Vagina (tissue), 2 donors: ENCODE results near the gene CCSER1.

Source experiments
- POLR2A ChIP-seq, 2 donors: fragments of 450-650 bp; IDR thresholded peaks; one replicate each; pipeline ENCODE4 v1.6.1; 2017; ENCODE audit warnings: antibody characterized with exemption in 2 of 2, mild to moderate bottlenecking in 2 of 2, moderate library complexity in 2 of 2
- TF ChIP-seq, protein P1 (sequence below), 3 experiments: fragments of 450-650 bp in 2 of 3; fragments of 200-600 bp in 1 of 3; sonication (generic) in 1 of 3; IDR thresholded peaks; one replicate each; pipeline ENCODE4 v1.5.1; 2017 to 2019; ENCODE audit warnings: antibody characterized with exemption in 3 of 3, mild to moderate bottlenecking in 2 of 3, moderate library complexity in 2 of 3

DNA sequence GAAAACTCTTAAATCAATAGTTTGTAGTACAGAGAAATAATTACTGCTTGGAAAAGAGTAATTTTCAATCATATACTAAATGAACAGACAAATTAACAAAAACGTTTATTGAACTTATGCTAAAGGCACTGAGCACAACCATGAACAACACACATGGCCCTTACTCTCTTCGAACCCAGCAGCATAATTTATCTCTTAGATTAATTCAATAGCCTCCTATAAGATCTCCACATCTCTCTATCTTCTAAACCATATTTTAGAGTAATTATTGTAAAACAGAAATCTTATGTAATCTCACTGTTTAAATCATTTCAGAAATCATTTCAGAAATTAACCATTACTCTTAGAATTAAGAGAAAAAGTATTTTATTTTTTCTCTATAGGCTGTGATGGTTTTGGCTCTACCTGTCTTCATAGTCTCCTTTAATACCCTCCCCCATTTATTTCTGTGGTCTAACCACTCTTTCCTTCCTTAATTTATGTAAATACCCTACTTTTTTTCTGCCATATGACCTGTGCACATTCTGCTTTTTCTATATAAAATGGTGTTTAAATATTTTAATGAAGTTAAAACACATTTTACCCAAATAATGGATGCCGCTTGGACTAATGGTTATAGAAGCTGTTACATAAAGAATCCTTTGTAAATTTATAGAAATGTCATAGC is 218.5 kb downstream of the CCSER1 start:
- TF ChIP-seq, protein P1, sequence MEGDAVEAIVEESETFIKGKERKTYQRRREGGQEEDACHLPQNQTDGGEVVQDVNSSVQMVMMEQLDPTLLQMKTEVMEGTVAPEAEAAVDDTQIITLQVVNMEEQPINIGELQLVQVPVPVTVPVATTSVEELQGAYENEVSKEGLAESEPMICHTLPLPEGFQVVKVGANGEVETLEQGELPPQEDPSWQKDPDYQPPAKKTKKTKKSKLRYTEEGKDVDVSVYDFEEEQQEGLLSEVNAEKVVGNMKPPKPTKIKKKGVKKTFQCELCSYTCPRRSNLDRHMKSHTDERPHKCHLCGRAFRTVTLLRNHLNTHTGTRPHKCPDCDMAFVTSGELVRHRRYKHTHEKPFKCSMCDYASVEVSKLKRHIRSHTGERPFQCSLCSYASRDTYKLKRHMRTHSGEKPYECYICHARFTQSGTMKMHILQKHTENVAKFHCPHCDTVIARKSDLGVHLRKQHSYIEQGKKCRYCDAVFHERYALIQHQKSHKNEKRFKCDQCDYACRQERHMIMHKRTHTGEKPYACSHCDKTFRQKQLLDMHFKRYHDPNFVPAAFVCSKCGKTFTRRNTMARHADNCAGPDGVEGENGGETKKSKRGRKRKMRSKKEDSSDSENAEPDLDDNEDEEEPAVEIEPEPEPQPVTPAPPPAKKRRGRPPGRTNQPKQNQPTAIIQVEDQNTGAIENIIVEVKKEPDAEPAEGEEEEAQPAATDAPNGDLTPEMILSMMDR (IDR thresholded peaks at IDR 0.05), result no peak
- no peak for TF ChIP-seq POLR2A (IDR thresholded peaks at IDR 0.05)
